ENCODE results near the gene MRPS11.

The MRPS11 gene

GRCh38 chr15:88498996-88499395 lies 31.5 kb downstream of the MRPS11 start:
- H3K4me1 ChIP-seq (ENCODE audit: insufficient read depth, low read length) = no peaks in the 10 kb centered on the region
- no peak for DNase-seq
- no peaks in the 10 kb centered on the region for H3K79me2 ChIP-seq (ENCODE audit: insufficient read depth, low read length)

GRCh38 chr15:88504445-88504844 lies 36.9 kb downstream of the MRPS11 start:
- Histone ChIP-seq H2AFZ (ENCODE audit: low read depth, low read length) (no peak overlapping the region), H3K79me2 (ENCODE audit: insufficient read depth, low read length) (no peaks in the 10 kb centered on the region), H3K4me3 (ENCODE audit: low read depth in 1 of 2, low read length in 2 of 2) (no peak overlapping the region), H3K27ac (ENCODE audit: low read length) (no peak overlapping the region), H3K4me1 (ENCODE audit: insufficient read depth, low read length) (no peaks in the 10 kb centered on the region), H3K4me2 (ENCODE audit: insufficient read depth, low read length) (no peak overlapping the region), H3K27me3 (ENCODE audit: insufficient read depth, low read length, poor library complexity) (no peaks in the 10 kb centered on the region), H3K9ac (ENCODE audit: low read depth, low read length) (no peak overlapping the region), H3K9me3 (ENCODE audit: insufficient read depth, low read length, severe bottlenecking) (no peaks in the 10 kb centered on the region), H3K36me3 (ENCODE audit: insufficient read depth, low read length) (peaks cover 1% of the 10 kb centered on the region; the same call in 1 of the 2 replicates), H4K20me1 (ENCODE audit: insufficient read depth, low read length) (no peaks in the 10 kb centered on the region)
- DNase-seq = no peak
- no peak for ATAC-seq (ENCODE audit: insufficient read depth, low read depth)
- TF ChIP-seq CTCF (IDR thresholded peaks at IDR 0.05; ENCODE audit: borderline replicate concordance, extremely low read depth, low read length, poor library complexity, severe bottlenecking) = no peak
- TF ChIP-seq EZH2 (IDR thresholded peaks at IDR 0.05; ENCODE audit: borderline replicate concordance, low read depth, low read length, severe bottlenecking) = no peak

More at GRCh38 chr15:88498996-88499395, 31.5 kb downstream of the MRPS11 start:
- no peak for TF ChIP-seq EZH2 (IDR thresholded peaks at IDR 0.05; ENCODE audit: borderline replicate concordance, low read depth, low read length, severe bottlenecking)
- TF ChIP-seq CTCF (IDR thresholded peaks at IDR 0.05; ENCODE audit: borderline replicate concordance, extremely low read depth, low read length, poor library complexity, severe bottlenecking) = no peak
- no peak overlapping the region for H3K4me2 ChIP-seq (ENCODE audit: insufficient read depth, low read length)
- H3K9me3 ChIP-seq (ENCODE audit: insufficient read depth, low read length, severe bottlenecking) = no peaks in the 10 kb centered on the region
- no peak overlapping the region for H3K27ac ChIP-seq (ENCODE audit: low read length)
- H2AFZ ChIP-seq (ENCODE audit: low read depth, low read length) = no peak overlapping the region
- no peaks in the 10 kb centered on the region for H3K36me3 ChIP-seq (ENCODE audit: insufficient read depth, low read length)
- H4K20me1 ChIP-seq (ENCODE audit: insufficient read depth, low read length) = no peaks in the 10 kb centered on the region
- H3K27me3 ChIP-seq (ENCODE audit: insufficient read depth, low read length, poor library complexity) = no peaks in the 10 kb centered on the region
- no peak overlapping the region for H3K4me3 ChIP-seq (ENCODE audit: low read depth in 1 of 2, low read length in 2 of 2)
- no peak overlapping the region for H3K9ac ChIP-seq (ENCODE audit: low read depth, low read length)
- ATAC-seq (ENCODE audit: insufficient read depth, low read depth) = no peak

GRCh38 chr15:88505721-88506120 lies 38.2 kb downstream of the MRPS11 start:
- H3K9me3 ChIP-seq (ENCODE audit: insufficient read depth, low read length, severe bottlenecking) = no peaks in the 10 kb centered on the region
- H3K4me3 ChIP-seq (ENCODE audit: low read depth in 1 of 2, low read length in 2 of 2) = no peak overlapping the region
- no peaks in the 10 kb centered on the region for H3K4me1 ChIP-seq (ENCODE audit: insufficient read depth, low read length)
- no peak overlapping the region for H3K27ac ChIP-seq (ENCODE audit: low read length)
- H3K9ac ChIP-seq (ENCODE audit: low read depth, low read length) = no peak overlapping the region
- ATAC-seq (ENCODE audit: insufficient read depth, low read depth) (no peak), DNase-seq (no peak)
- no peaks in the 10 kb centered on the region for H3K27me3 ChIP-seq (ENCODE audit: insufficient read depth, low read length, poor library complexity)
- H3K79me2 ChIP-seq (ENCODE audit: insufficient read depth, low read length) = no peaks in the 10 kb centered on the region
- H2AFZ ChIP-seq (ENCODE audit: low read depth, low read length) = no peak overlapping the region
- no peaks in the 10 kb centered on the region for H4K20me1 ChIP-seq (ENCODE audit: insufficient read depth, low read length)
- TF ChIP-seq CTCF (IDR thresholded peaks at IDR 0.05; ENCODE audit: borderline replicate concordance, extremely low read depth, low read length, poor library complexity, severe bottlenecking) = no peak
- TF ChIP-seq EZH2 (IDR thresholded peaks at IDR 0.05; ENCODE audit: borderline replicate concordance, low read depth, low read length, severe bottlenecking) = no peak
- no peak overlapping the region for H3K4me2 ChIP-seq (ENCODE audit: insufficient read depth, low read length)
- peaks cover 12% of the 10 kb centered on the region; the same call in 1 of the 2 replicates for H3K36me3 ChIP-seq (ENCODE audit: insufficient read depth, low read length)

- H3K4me1 ChIP-seq (ENCODE audit: insufficient read depth, low read length) = no peaks in the 10 kb centered on the region
- ATAC-seq (ENCODE audit: insufficient read depth, low read depth) (no peak), DNase-seq (no peak)
- no peak overlapping the region for H3K9ac ChIP-seq (ENCODE audit: low read depth, low read length)
- H4K20me1 ChIP-seq (ENCODE audit: insufficient read depth, low read length) = no peaks in the 10 kb centered on the region
- no peak overlapping the region for H3K4me3 ChIP-seq (ENCODE audit: low read depth in 1 of 2, low read length in 2 of 2)
- no peak overlapping the region for H2AFZ ChIP-seq (ENCODE audit: low read depth, low read length)
- H3K9me3 ChIP-seq (ENCODE audit: insufficient read depth, low read length, severe bottlenecking) = no peaks in the 10 kb centered on the region
- peaks cover 16% of the 10 kb centered on the region; the same call in 1 of the 2 replicates for H3K36me3 ChIP-seq (ENCODE audit: insufficient read depth, low read length)
- H3K27ac ChIP-seq (ENCODE audit: low read length) = no peak overlapping the region
- H3K79me2 ChIP-seq (ENCODE audit: insufficient read depth, low read length) = no peaks in the 10 kb centered on the region
- no peaks in the 10 kb centered on the region for H3K27me3 ChIP-seq (ENCODE audit: insufficient read depth, low read length, poor library complexity)
- TF ChIP-seq CTCF (IDR thresholded peaks at IDR 0.05; ENCODE audit: borderline replicate concordance, extremely low read depth, low read length, poor library complexity, severe bottlenecking) (no peak), EZH2 (IDR thresholded peaks at IDR 0.05; ENCODE audit: borderline replicate concordance, low read depth, low read length, severe bottlenecking) (no peak)
- H3K4me2 ChIP-seq (ENCODE audit: insufficient read depth, low read length) = no peak overlapping the region
Measured at GRCh38 chr15:88506628-88507027, 39.1 kb downstream of the MRPS11 start.

All from DND-41 (cell line).